Right lobe of liver (tissue), 6 donors: ENCODE measurements around the gene UTF1. TPM values are rescaled to one million over a fixed set of nuclear protein-coding genes. Genes with fewer than 3 reads are reported as not detected.
A peak's percentile ranks its signal among the peaks of the same experiment; 100 is the strongest.

ENCODE experiments used
- ATAC-seq, 4 donors: fragments of 200-7000 bp; cut with Tn5 transposase; one replicate each; pipeline ENCODE4 v1.9.1; 2020; ENCODE audit warnings: mild to moderate bottlenecking in 4 of 4, moderate library complexity in 4 of 4
- DNase-seq, 3 donors: peaks; one replicate each; pipeline ENCODE4 v3.0.0-alpha.2; 2020
- H3K27ac ChIP-seq, 3 donors: fragments of 200-600 bp; one replicate each; pipeline ENCODE4 v1.8.0; 2022
- H3K27me3 ChIP-seq, 2 donors: fragments of 200-600 bp; one replicate each; pipeline ENCODE4 v1.8.0; 2022
- H3K36me3 ChIP-seq, 4 donors: fragments of 200-600 bp; sonication (generic) in 1 of 4; one replicate each; pipeline versions ENCODE4 v1.5.1 to v1.8.0; 2017 to 2022; ENCODE audit warnings: control low read depth in 1 of 4
- H3K4me1 ChIP-seq, 4 donors: fragments of 200-600 bp; sonication (generic) in 1 of 4; one replicate each; pipeline versions ENCODE4 v1.5.1 to v1.8.0; 2017 to 2022; ENCODE audit warnings: control low read depth in 1 of 4
- H3K4me3 ChIP-seq, 3 donors: fragments of 200-600 bp; one replicate each; pipeline ENCODE4 v1.8.0; 2022
- H3K9me3 ChIP-seq, 4 donors: fragments of 200-600 bp; sonication (generic) in 1 of 4; one replicate each; pipeline versions ENCODE4 v1.5.1 to v1.8.0; 2017 to 2022; ENCODE audit warnings: control low read depth in 1 of 4
- CTCF ChIP-seq, 4 donors: fragments of 200-600 bp in 3 of 4; fragments of 450-650 bp in 1 of 4; IDR thresholded peaks; one replicate each; pipeline versions ENCODE4 v1.5.1 to v1.8.0; 2016 to 2022; ENCODE audit warnings: antibody characterized with exemption in 4 of 4, mild to moderate bottlenecking in 2 of 4
- POLR2A ChIP-seq: fragments of 450-650 bp; IDR thresholded peaks from one replicate; pipeline ENCODE4 v1.6.1; 2017; ENCODE audit warnings: antibody characterized with exemption, mild to moderate bottlenecking
- WGBS: methylation state at CpG from one replicate; pipeline ENCODE4 v1.1.6; 2018; ENCODE audit warnings: low coverage, low lambda C conversion rate; ENCODE audit not compliant: insufficient coverage; ENCODE audit errors: missing lambda C conversion rate; 5-methylcytosine and 5-hydroxymethylcytosine counted together
- intact Hi-C, 2 donors: fragments of 100-400 bp; cut with DNase I; formaldehyde crosslinking; loops; one replicate each; pipeline versions ENCODE4 v1.11.2 to v1.14.1; 2022
- total RNA-seq, 6 experiments: library from RNA; depleted of rRNA in 2 of 6; stranded (reverse); fragments of >200 nt in 2 of 6; fragmentation: NEBNext Ultra II Directional in 3 of 6; extraction: Animal tissue kit (Norgen Biotek cat#: 25700) in 3 of 6; gene quantifications; one replicate each; pipeline versions ENCODE4 v1.1.0 to v1.2.4, GENCODE V29; 2016 to 2023
- donor health status: DM: no; HTN: yes; CAD: no.
- donor health status: DM: no; HTN: no; CAD: no.
- donor health status: DM: no; HTN: no; CAD: no.
- donor health status: DM: no; HTN: yes; CAD: no.
- donor health status: DM: no; HTN: yes; CAD: no.

UTF1 gene
- total RNA-seq, 6 experiments from 2014 or later: not detected

GRCh38 chr10:133195611-133196010, 34.4 kb upstream of the UTF1 start:
- peak in 1 of 3 donors; percentile 11 for DNase-seq
- Histone ChIP-seq H3K9me3 (no peaks in the 10 kb centered on the region), H3K4me3 (no peak overlapping the region), H3K36me3 (no peaks in the 10 kb centered on the region), H3K4me1 (no peaks in the 10 kb centered on the region), H3K27me3 (no peaks in the 10 kb centered on the region), H3K27ac (no peak overlapping the region)
- no peak for ATAC-seq
- TF ChIP-seq CTCF (IDR thresholded peaks at IDR 0.05): no peak
- TF ChIP-seq POLR2A: no peak
- WGBS: no CpG with 5 or more reads among the region's 23 CpGs
- intact Hi-C loops: no loop called here

GRCh38 chr10:133196221-133196915, 33.6 kb upstream of the UTF1 start:
- intact Hi-C loops: no loop called here
- H3K9me3 ChIP-seq: no peaks in the 10 kb centered on the region
- H3K27ac ChIP-seq: no peak overlapping the region
- no peaks in the 10 kb centered on the region for H3K36me3 ChIP-seq
- H3K4me3 ChIP-seq: no peak overlapping the region
- DNase-seq (no peak), ATAC-seq (no peak)
- no peak for TF ChIP-seq CTCF (IDR thresholded peaks at IDR 0.05)
- no peak for TF ChIP-seq POLR2A
- no peaks in the 10 kb centered on the region for H3K4me1 ChIP-seq
- WGBS: no CpG with 5 or more reads among the region's 24 CpGs
- no peaks in the 10 kb centered on the region for H3K27me3 ChIP-seq

GRCh38 chr10:133196936-133197758, 32.9 kb upstream of the UTF1 start:
- intact Hi-C loops: no loop called here
- H3K4me3 ChIP-seq: no peak overlapping the region
- H3K27me3 ChIP-seq: no peaks in the 10 kb centered on the region
- no peak for TF ChIP-seq CTCF (IDR thresholded peaks at IDR 0.05)
- TF ChIP-seq POLR2A: no peak
- DNase-seq (no peak), ATAC-seq (no peak)
- no peaks in the 10 kb centered on the region for H3K36me3 ChIP-seq
- H3K27ac ChIP-seq: no peak overlapping the region
- no peaks in the 10 kb centered on the region for H3K4me1 ChIP-seq
- no peaks in the 10 kb centered on the region for H3K9me3 ChIP-seq
- no CpG with 5 or more reads among the region's 40 CpGs for WGBS

GRCh38 chr10:133197786-133198185, 32.2 kb upstream of the UTF1 start:
- Histone ChIP-seq H3K36me3 (no peaks in the 10 kb centered on the region), H3K4me1 (no peaks in the 10 kb centered on the region), H3K27ac (no peak overlapping the region), H3K27me3 (no peaks in the 10 kb centered on the region), H3K9me3 (no peaks in the 10 kb centered on the region), H3K4me3 (no peak overlapping the region)
- TF ChIP-seq POLR2A (no peak), CTCF (IDR thresholded peaks at IDR 0.05) (no peak)
- intact Hi-C loops: no loop called here
- DNase-seq: peak in 1 of 3 donors; percentile 49
- ATAC-seq: no peak
- whole genome bisulfite sequencing: 67% methylated on average over 3 of the region's 9 CpGs
